Upper lobe of left lung (tissue), 6 donors: Measurements from ENCODE around the gene ERN1. TPM values are rescaled to one million over a fixed set of nuclear protein-coding genes. Genes with fewer than 3 reads are reported as not detected.
A peak's percentile ranks its signal among the peaks of the same experiment; 100 is the strongest.
"Not testable (repeated sequence)": the region's sequence is repeated elsewhere in the genome, so short reads cannot be mapped to it uniquely, and the experiment has no call there.

ENCODE experiments used
- ATAC-seq, 2 donors: fragments of 200-7000 bp; cut with Tn5 transposase; one replicate each; pipeline ENCODE4 v1.9.1; 2022; ENCODE audit warnings: mild to moderate bottlenecking in 2 of 2, moderate library complexity in 2 of 2; ENCODE audit not compliant: low FRiP score in 2 of 2
- DNase-seq, 2 donors: peaks; one replicate each; pipeline ENCODE4 v3.0.0-alpha.2; 2019 to 2020
- H3K27ac ChIP-seq, 4 donors: fragments of 200-600 bp; sonication (generic); one replicate each; pipeline ENCODE4 v1.5.1; 2016 to 2019
- H3K27me3 ChIP-seq, 4 donors: fragments of 200-600 bp; sonication (generic); one replicate each; pipeline ENCODE4 v1.5.1; 2017 to 2019
- H3K36me3 ChIP-seq, 4 donors: fragments of 200-600 bp; sonication (generic); one replicate each; pipeline ENCODE4 v1.5.1; 2016 to 2019
- H3K4me1 ChIP-seq, 4 donors: fragments of 200-600 bp; sonication (generic); one replicate each; pipeline ENCODE4 v1.5.1; 2018 to 2019
- H3K4me3 ChIP-seq, 4 donors: fragments of 200-600 bp; sonication (generic); one replicate each; pipeline ENCODE4 v1.5.1; 2017 to 2019; ENCODE audit warnings: mild to moderate bottlenecking in 2 of 4, moderate library complexity in 1 of 4
- H3K9me3 ChIP-seq, 4 donors: fragments of 200-600 bp; sonication (generic); one replicate each; pipeline ENCODE4 v1.5.1; 2018 to 2019
- EP300 ChIP-seq, 4 donors: sonication (generic); formaldehyde crosslinking; IDR thresholded peaks; one replicate each; pipeline ENCODE4 v1.5.1; 2017; ENCODE audit warnings: antibody characterized with exemption in 4 of 4, control low read depth in 2 of 4
- POLR2A ChIP-seq, 4 donors: fragments of 450-650 bp; IDR thresholded peaks; one replicate each; pipeline ENCODE4 v1.5.1; 2016 to 2017; ENCODE audit warnings: antibody characterized with exemption in 4 of 4, mild to moderate bottlenecking in 2 of 4
- POLR2AphosphoS5 ChIP-seq, 2 donors: sonication (generic); formaldehyde crosslinking; IDR thresholded peaks; one replicate each; pipeline ENCODE4 v1.5.1; 2017; ENCODE audit warnings: antibody characterized with exemption in 2 of 2
- WGBS, 2 donors: methylation state at CpG; one replicate each; pipeline ENCODE4 v1.1.5; 2017 to 2018; 5-methylcytosine and 5-hydroxymethylcytosine counted together
- total RNA-seq, 6 donors: library from RNA; depleted of rRNA in 4 of 6; stranded (reverse); fragments of >200 nt in 4 of 6; gene quantifications; one replicate each; pipeline versions ENCODE4 v1.1.0 to v1.2.1, GENCODE V29; 2016 to 2021
- TF ChIP-seq, protein P1 (sequence below), 6 experiments: fragments of 450-650 bp in 4 of 6; fragments of 200-600 bp in 2 of 6; sonication (generic) in 2 of 6; IDR thresholded peaks; one replicate each; pipeline ENCODE4 v1.5.1; 2016 to 2019; ENCODE audit warnings: antibody characterized with exemption in 6 of 6
- donor health status: DM: no; HTN: no; CAD: no; lungs with moderate emphysema.
- donor health status: DM: no; HTN: yes; CAD: no; lungs with severe emphysema.

ERN1 gene
- total RNA-seq, 6 donors from 2014 or later: 32.8 to 65.0 (median 41.9) TPM

DNA sequence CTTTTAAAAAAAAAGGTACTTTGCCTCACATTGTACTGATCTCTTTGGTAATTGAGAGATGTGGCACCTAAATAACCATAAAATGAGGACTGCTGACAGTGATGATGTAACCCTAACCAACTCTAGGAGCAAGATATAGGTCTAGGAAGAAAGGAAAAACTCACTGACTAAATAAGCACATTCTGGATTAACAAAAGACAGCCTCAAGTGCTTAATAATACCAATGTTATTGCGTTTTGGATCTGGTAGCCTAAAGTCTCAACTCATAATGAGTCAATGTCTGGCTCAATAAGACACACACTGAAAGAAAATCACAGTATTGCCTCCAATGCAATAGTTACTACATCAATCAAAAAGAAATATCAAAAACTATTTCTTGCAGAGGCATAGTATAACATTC, 3.0 kb downstream of the ERN1 start:
- no peaks in the 10 kb centered on the region for H3K9me3 ChIP-seq
- no peaks in the 10 kb centered on the region for H3K27me3 ChIP-seq
- TF ChIP-seq POLR2AphosphoS5 (IDR thresholded peaks at IDR 0.05): no peak
- TF ChIP-seq, protein P1, sequence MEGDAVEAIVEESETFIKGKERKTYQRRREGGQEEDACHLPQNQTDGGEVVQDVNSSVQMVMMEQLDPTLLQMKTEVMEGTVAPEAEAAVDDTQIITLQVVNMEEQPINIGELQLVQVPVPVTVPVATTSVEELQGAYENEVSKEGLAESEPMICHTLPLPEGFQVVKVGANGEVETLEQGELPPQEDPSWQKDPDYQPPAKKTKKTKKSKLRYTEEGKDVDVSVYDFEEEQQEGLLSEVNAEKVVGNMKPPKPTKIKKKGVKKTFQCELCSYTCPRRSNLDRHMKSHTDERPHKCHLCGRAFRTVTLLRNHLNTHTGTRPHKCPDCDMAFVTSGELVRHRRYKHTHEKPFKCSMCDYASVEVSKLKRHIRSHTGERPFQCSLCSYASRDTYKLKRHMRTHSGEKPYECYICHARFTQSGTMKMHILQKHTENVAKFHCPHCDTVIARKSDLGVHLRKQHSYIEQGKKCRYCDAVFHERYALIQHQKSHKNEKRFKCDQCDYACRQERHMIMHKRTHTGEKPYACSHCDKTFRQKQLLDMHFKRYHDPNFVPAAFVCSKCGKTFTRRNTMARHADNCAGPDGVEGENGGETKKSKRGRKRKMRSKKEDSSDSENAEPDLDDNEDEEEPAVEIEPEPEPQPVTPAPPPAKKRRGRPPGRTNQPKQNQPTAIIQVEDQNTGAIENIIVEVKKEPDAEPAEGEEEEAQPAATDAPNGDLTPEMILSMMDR (IDR thresholded peaks at IDR 0.05): no peak
- TF ChIP-seq POLR2A (IDR thresholded peaks at IDR 0.05): no peak
- no peak for TF ChIP-seq EP300 (IDR thresholded peaks at IDR 0.05)
- ATAC-seq: no peak
- DNase-seq: no peak
- WGBS, 2 donors: 69 to 70% methylated on average over 1 of the region's 1 CpG
- no peak overlapping the region for H3K4me3 ChIP-seq
- H3K27ac ChIP-seq: no peak overlapping the region
- H3K36me3 ChIP-seq: no peaks in the 10 kb centered on the region
- H3K4me1 ChIP-seq: peaks cover 18 to 45% (median 37%) of the 10 kb centered on the region in 4 donors

DNA sequence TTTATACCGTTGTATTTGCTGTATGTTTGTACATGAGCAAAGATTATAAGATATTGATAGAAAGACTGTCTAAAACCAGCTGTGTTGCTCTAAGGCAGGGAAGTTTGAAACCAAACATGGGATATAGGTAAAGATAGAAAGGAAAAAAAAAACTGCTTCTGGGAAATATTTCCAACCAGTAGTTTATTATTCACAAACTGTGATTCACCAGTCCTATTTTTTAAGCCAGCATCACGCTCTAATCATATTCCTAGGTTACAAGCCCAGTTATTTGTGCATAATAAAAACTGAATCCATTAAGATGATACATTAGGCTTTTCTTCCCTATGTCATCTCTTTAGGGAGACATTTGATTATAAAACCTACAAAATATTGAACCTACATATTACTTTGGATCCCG, 4.0 kb downstream of the ERN1 start:
- Histone ChIP-seq H3K27me3 (no peaks in the 10 kb centered on the region), H3K27ac (no peak overlapping the region), H3K4me3 (no peak overlapping the region), H3K36me3 (no peaks in the 10 kb centered on the region), H3K9me3 (no peaks in the 10 kb centered on the region), H3K4me1 (peaks cover 25 to 53% (median 39%) of the 10 kb centered on the region in 4 donors)
- DNase-seq: no peak
- 87 to 93% methylated on average over 3 of the region's 3 CpGs for WGBS, 2 donors
- no peak for TF ChIP-seq POLR2AphosphoS5 (IDR thresholded peaks at IDR 0.05)
- ATAC-seq: no peak

DNA sequence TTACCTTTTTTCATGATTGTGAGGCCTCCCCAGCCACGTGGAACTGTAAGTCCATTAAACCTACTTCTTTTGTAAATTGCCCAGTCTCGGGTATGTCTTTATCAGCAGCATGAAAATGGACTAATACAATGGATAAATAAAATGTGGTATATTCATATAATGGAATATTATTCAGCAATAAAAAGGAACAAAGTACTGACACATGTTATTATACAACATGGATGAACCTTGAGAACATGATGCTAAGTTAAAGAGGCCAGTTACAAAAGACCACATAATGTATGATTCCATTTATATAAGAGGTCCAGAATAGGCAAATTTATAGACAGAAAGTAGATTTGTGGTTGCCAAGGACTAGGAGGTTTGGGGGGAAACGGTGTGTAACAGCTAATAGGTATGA, 5.3 kb downstream of the ERN1 start:
- Histone ChIP-seq H3K4me1 (peaks cover 31 to 59% (median 42%) of the 10 kb centered on the region in 4 donors), H3K9me3 (no peaks in the 10 kb centered on the region), H3K4me3 (no peak overlapping the region), H3K36me3 (no peaks in the 10 kb centered on the region), H3K27ac (no peak overlapping the region), H3K27me3 (no peaks in the 10 kb centered on the region)
- ATAC-seq (no peak), DNase-seq (no peak)
- 94 to 99% methylated on average over 3 of the region's 3 CpGs for WGBS, 2 donors
- TF ChIP-seq POLR2A (IDR thresholded peaks at IDR 0.05): no peak
- no peak for TF ChIP-seq POLR2AphosphoS5 (IDR thresholded peaks at IDR 0.05)
- no peak for TF ChIP-seq EP300 (IDR thresholded peaks at IDR 0.05)
- TF ChIP-seq, protein P1 (IDR thresholded peaks at IDR 0.05): no peak

DNA sequence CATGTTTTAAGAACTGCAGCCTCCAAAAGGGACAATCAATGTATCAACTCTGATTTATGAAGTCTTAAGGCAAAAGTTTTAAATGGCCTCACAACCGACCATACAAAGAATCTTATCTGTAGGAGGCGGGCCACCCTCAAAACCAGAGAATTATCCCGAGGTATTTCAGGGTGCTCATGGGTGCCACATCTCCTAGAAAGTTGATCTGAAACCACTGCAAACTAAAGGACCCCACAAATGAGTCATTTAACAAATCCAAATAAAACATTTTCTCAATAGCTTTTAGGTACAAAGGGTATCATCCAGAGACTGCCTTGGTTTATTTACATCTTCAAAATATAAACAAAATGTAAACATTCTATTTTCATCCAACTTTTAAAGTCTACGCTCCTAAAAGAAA, 6.8 kb downstream of the ERN1 start:
- Histone ChIP-seq H3K27ac (no peak overlapping the region), H3K4me3 (no peak overlapping the region), H3K36me3 (no peaks in the 10 kb centered on the region), H3K27me3 (no peaks in the 10 kb centered on the region), H3K4me1 (peaks cover 42 to 60% (median 45%) of the 10 kb centered on the region in 4 donors), H3K9me3 (no peaks in the 10 kb centered on the region)
- TF ChIP-seq EP300 (IDR thresholded peaks at IDR 0.05) (no peak), POLR2A (IDR thresholded peaks at IDR 0.05) (no peak), POLR2AphosphoS5 (IDR thresholded peaks at IDR 0.05) (no peak)
- TF ChIP-seq, protein P1 (IDR thresholded peaks at IDR 0.05): no peak
- ATAC-seq (no peak), DNase-seq (no peak)
- 74 to 77% methylated on average over 4 of the region's 4 CpGs for WGBS, 2 donors

DNA sequence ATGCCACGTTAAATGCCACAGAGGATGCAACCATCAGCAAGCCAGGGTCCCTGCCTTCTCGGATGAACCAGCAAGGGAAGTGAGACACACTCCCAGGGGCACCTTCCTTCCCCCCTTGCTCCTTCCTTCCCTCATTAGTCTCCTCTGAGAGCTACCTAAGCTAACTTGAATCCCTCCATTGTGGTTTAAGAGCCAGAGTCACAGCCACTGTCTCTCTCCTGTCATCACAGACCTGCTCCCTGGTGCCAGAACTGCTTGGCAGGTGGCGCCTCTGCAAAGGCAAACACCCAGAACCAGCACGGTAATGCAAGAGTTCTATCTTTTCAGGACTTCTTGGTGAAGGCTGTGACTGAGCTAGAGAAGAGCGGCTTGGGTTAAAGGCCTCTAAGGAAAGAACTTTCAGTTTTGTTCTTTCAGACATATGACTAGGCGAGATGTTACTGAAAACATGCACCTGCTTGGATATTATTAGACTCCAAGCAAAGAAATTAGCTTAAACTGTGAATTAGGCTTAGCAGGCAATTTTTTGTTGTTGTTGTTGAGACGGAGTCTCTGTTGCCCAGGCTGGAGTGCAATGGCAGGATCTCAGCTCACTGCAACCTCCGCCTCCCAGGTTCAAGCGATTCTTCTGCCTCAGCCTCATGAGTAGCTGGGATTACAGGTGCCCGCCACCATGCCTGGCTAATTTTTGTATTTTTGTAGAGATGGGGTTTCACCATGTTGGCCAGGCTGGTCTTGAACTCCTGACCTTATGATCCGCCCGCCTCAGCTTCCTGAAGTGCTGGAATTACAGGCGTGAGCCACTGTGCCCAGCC, 8.8 kb downstream of the ERN1 start:
- peaks cover 41 to 60% (median 45%) of the 10 kb centered on the region in 4 donors for H3K4me1 ChIP-seq
- 74 to 82% methylated on average over 13 of the region's 13 CpGs for WGBS, 2 donors
- peak in 1 of 2 donors; percentile 31 for ATAC-seq
- not testable (repeated sequence) for H3K4me3 ChIP-seq, H3K9me3 ChIP-seq, H3K27me3 ChIP-seq, H3K36me3 ChIP-seq, DNase-seq
- H3K27ac ChIP-seq: peak overlapping the region; percentile 23 to 75 (median 56)
